Transverse colon (tissue), 3 donors: ENCODE measurements around the gene CUL1.

ENCODE experiments used
- CTCF ChIP-seq, 5 experiments: fragments of 200-600 bp in 3 of 5; fragments of 450-650 bp in 2 of 5; sonication (generic) in 3 of 5; IDR thresholded peaks; 1 replicate in 2 of 5; 2 replicates in 3 of 5; pipeline ENCODE4 v1.5.1; 2016 to 2017; ENCODE audit warnings: antibody characterized with exemption in 5 of 5, inconsistent platforms in 3 of 5, mild to moderate bottlenecking in 2 of 5, moderate library complexity in 1 of 5
- POLR2A ChIP-seq: fragments of 450-650 bp; IDR thresholded peaks from one replicate; pipeline ENCODE4 v1.6.1; 2016; ENCODE audit warnings: antibody characterized with exemption, mild to moderate bottlenecking, moderate library complexity

- TF ChIP-seq CTCF (IDR thresholded peaks at IDR 0.05) (no peak), POLR2A (no peak)
Measured at GRCh38 chr7:148669927-148670326, 28.8 kb upstream of the CUL1 start.
